Hepatocyte (in vitro differentiated cells): ENCODE measurements around the gene ALOXE3. TPM values are rescaled to one million over a fixed set of nuclear protein-coding genes. Genes with fewer than 3 reads are reported as not detected.

Source experiments
- DNase-seq: peaks from one replicate; pipeline ENCODE4 v3.0.0-alpha.2; 2016; ENCODE audit warnings: low spot score
- H2AFZ ChIP-seq: fragments of 200-600 bp; sonication (generic); 2 replicates; pipeline ENCODE4 v1.6.0; 2016; ENCODE audit warnings: antibody characterized with exemption, mild to moderate bottlenecking
- H3K27ac ChIP-seq: fragments of 200-600 bp; sonication (generic); 2 replicates; pipeline ENCODE4 v1.5.1; 2016; ENCODE audit warnings: mild to moderate bottlenecking
- H3K27me3 ChIP-seq: fragments of 200-600 bp; sonication (generic); 2 replicates; pipeline ENCODE4 v1.6.1; 2016
- H3K36me3 ChIP-seq: fragments of 200-600 bp; sonication (generic); replicated peaks from 2 replicates; pipeline ENCODE4 v1.5.1; 2016; ENCODE audit warnings: low read depth; ENCODE audit not compliant: insufficient read depth
- H3K4me1 ChIP-seq: fragments of 200-600 bp; sonication (generic); 2 replicates; pipeline ENCODE4 v1.5.1; 2016; ENCODE audit warnings: mild to moderate bottlenecking, moderate library complexity; ENCODE audit not compliant: insufficient read depth
- H3K4me2 ChIP-seq: fragments of 200-600 bp; sonication (generic); 2 replicates; pipeline ENCODE4 v1.6.0; 2016
- H3K4me3 ChIP-seq: fragments of 200-600 bp; sonication (generic); 2 replicates; pipeline ENCODE4 v1.5.1; 2016; ENCODE audit warnings: mild to moderate bottlenecking
- H3K79me2 ChIP-seq: fragments of 200-600 bp; sonication (generic); 2 replicates; pipeline ENCODE4 v1.6.0; 2017; ENCODE audit warnings: mild to moderate bottlenecking
- H3K9me2 ChIP-seq: fragments of 200-600 bp; sonication (generic); replicated peaks from 2 replicates; pipeline ENCODE4 v1.6.0; 2017; ENCODE audit warnings: mild to moderate bottlenecking; ENCODE audit not compliant: insufficient read depth
- H3K9me3 ChIP-seq: fragments of 200-600 bp; sonication (generic); 2 replicates; pipeline ENCODE4 v1.5.1; 2016; ENCODE audit warnings: low read depth, mild to moderate bottlenecking
- H4K20me1 ChIP-seq: fragments of 200-600 bp; sonication (generic); 2 replicates; pipeline ENCODE4 v1.6.0; 2016; ENCODE audit warnings: mild to moderate bottlenecking; ENCODE audit not compliant: insufficient read depth, poor library complexity, severe bottlenecking
- CTCF ChIP-seq: fragments of 200-600 bp; sonication (generic); IDR thresholded peaks from 2 replicates; pipeline ENCODE4 v1.5.1; 2016; ENCODE audit warnings: antibody characterized with exemption, mild to moderate bottlenecking; ENCODE audit not compliant: poor library complexity
- EZH2 ChIP-seq: fragments of 200-600 bp; sonication (generic); IDR thresholded peaks from 2 replicates; pipeline ENCODE4 v1.6.1; 2016; ENCODE audit warnings: antibody characterized with exemption, mild to moderate bottlenecking, borderline replicate concordance
- EZH2phosphoT487 ChIP-seq: fragments of 200-600 bp; sonication (generic); IDR thresholded peaks from one replicate; pipeline ENCODE4 v1.6.1; 2018; ENCODE audit warnings: antibody characterized with exemption, mild to moderate bottlenecking, low read depth, moderate library complexity; ENCODE audit not compliant: unreplicated experiment, severe bottlenecking
- WGBS: methylation state at CpG from one replicate; pipeline ENCODE4 v1.1.6; 2016; ENCODE audit warnings: low lambda C conversion rate; ENCODE audit errors: missing lambda C conversion rate; 5-methylcytosine and 5-hydroxymethylcytosine counted together
- polyA plus RNA-seq: library from polyadenylated mRNA; unstranded; fragments of >200 nt; fragmentation: Nextera tagmentation; extraction: Ambion mirVana; gene quantifications from 2 replicates; pipeline ENCODE4 v1.2.1, GENCODE V29; 2016
- total RNA-seq: library from RNA; depleted of rRNA; stranded (reverse); fragments of >200 nt; gene quantifications from 2 replicates; pipeline ENCODE4 v1.2.3, GENCODE V29; 2014

The ALOXE3 gene
- total and polyA plus RNA-seq, 2 experiments from 2014 or later = 0.77 to 1.5 TPM

GRCh38 chr17:8164815-8165131 is 46.5 kb upstream of the ALOXE3 start:
- no peak overlapping the region for H3K4me3 ChIP-seq
- H3K4me1 ChIP-seq = peaks cover 25% of the 10 kb centered on the region
- WGBS = 79% methylated on average over 6 of the region's 6 CpGs
- H3K9me3 ChIP-seq = no peaks in the 10 kb centered on the region
- peak overlapping the region; percentile 97 for H3K4me2 ChIP-seq
- no peaks in the 10 kb centered on the region for H3K27me3 ChIP-seq
- no peak for TF ChIP-seq EZH2phosphoT487
- DNase-seq = no peak
- H3K27ac ChIP-seq = peak overlapping the region; percentile 100
- H3K79me2 ChIP-seq = peaks cover 27% of the 10 kb centered on the region
- peaks cover 5% of the 10 kb centered on the region for H4K20me1 ChIP-seq
- H3K36me3 ChIP-seq = no peaks in the 10 kb centered on the region
- no peaks in the 10 kb centered on the region for H3K9me2 ChIP-seq
- no peak overlapping the region for H2AFZ ChIP-seq

- H3K4me2 ChIP-seq = peak overlapping the region; percentile 97
- no peak for TF ChIP-seq EZH2phosphoT487
- TF ChIP-seq EZH2 = no peak
- no peak for TF ChIP-seq CTCF
- no peaks in the 10 kb centered on the region for H3K9me2 ChIP-seq
- peak; percentile 75 for DNase-seq
- H3K9me3 ChIP-seq = no peaks in the 10 kb centered on the region
- H3K4me1 ChIP-seq = peaks cover 25% of the 10 kb centered on the region
- no peaks in the 10 kb centered on the region for H3K27me3 ChIP-seq
- H3K36me3 ChIP-seq = no peaks in the 10 kb centered on the region
- H4K20me1 ChIP-seq = peaks cover 5% of the 10 kb centered on the region
- H2AFZ ChIP-seq = peak overlapping the region; percentile 95
- peak overlapping the region; percentile 100 for H3K27ac ChIP-seq
- H3K4me3 ChIP-seq = no peak overlapping the region
- 42% methylated on average over 10 of the region's 13 CpGs for WGBS
- peaks cover 27% of the 10 kb centered on the region for H3K79me2 ChIP-seq
These were observed 45.9 kb upstream of the ALOXE3 start for GRCh38 chr17:8163978-8164814.

GRCh38 chr17:8162997-8163977 is 45.0 kb upstream of the ALOXE3 start:
- peak; percentile 39 for DNase-seq
- Histone ChIP-seq H3K27ac (peak overlapping the region; percentile 100), H2AFZ (peak overlapping the region; percentile 95), H4K20me1 (peaks cover 5% of the 10 kb centered on the region), H3K4me3 (peak overlapping the region; percentile 54), H3K36me3 (no peaks in the 10 kb centered on the region), H3K27me3 (no peaks in the 10 kb centered on the region), H3K9me2 (no peaks in the 10 kb centered on the region), H3K4me2 (peak overlapping the region; percentile 97), H3K79me2 (peaks cover 27% of the 10 kb centered on the region), H3K4me1 (peaks cover 25% of the 10 kb centered on the region), H3K9me3 (no peaks in the 10 kb centered on the region)
- TF ChIP-seq CTCF (no peak), EZH2phosphoT487 (no peak), EZH2 (no peak)
- WGBS = 5% methylated on average over 11 of the region's 55 CpGs
